MM.1S (cell line): ENCODE data around the gene SUFU.

Experiments used
- CTCF ChIP-seq: fragments of 300-600 bp; sonication (generic); IDR thresholded peaks from 2 replicates; pipeline ENCODE4 v1.5.1; 2016; ENCODE audit warnings: antibody characterized with exemption, low read length, mixed read lengths
- EZH2 ChIP-seq: fragments of 300-600 bp; sonication (generic); optimal IDR thresholded peaks from 2 replicates; pipeline ENCODE3; 2017; ENCODE audit warnings: low read depth, mild to moderate bottlenecking, antibody characterized with exemption, low read length, mixed read lengths
- EZH2phosphoT487 ChIP-seq: fragments of 300-600 bp; sonication (generic); IDR thresholded peaks from 2 replicates; pipeline ENCODE4 v1.6.1; 2018; ENCODE audit warnings: antibody characterized with exemption, low read length

DNA sequence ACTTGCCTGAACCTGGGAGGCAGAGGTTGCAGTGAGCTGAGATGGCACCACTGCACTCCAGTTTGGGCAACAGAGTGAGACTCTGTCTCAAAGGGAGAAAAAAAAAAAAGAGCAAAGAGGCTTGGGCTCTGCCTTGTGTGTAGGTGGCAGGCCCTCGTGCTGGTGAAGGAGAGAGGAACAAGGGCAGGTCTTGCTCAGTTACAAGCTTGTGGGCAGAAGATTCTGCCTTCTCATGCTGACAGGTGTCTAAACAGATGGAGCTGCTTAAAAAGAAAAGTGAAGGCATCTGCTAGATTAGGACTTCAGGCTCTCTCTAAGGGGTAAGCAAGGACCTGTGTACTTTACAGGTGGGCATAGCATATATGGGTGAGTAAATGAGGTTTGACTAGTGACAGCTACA lies 75.0 kb downstream of the SUFU start:
- no peak for TF ChIP-seq CTCF
- TF ChIP-seq EZH2 = no peak
- no peak for TF ChIP-seq EZH2phosphoT487
